OCI-LY3 (cell line): ENCODE data around the gene KIAA1328.

Experiments
- H2AFZ ChIP-seq: fragments of 200-600, 300-600 bp; shearing (Covaris generic); 2 replicates; pipeline ENCODE4 v1.6.0; 2014; ENCODE audit warnings: antibody characterized with exemption, low read depth, low read length
- H3K27ac ChIP-seq: fragments of 200-600, 300-600 bp; sonication (generic); 2 replicates; pipeline ENCODE4 v1.5.1; 2014; ENCODE audit warnings: mild to moderate bottlenecking, low read length, moderate library complexity, mixed read lengths
- H3K27me3 ChIP-seq: fragments of 200-600, 300-600 bp; sonication (generic); 2 replicates; pipeline ENCODE4 v1.6.1; 2014; ENCODE audit warnings: low read depth, low read length, mixed read lengths
- H3K36me3 ChIP-seq: fragments of 200-600, 300-600 bp; sonication (generic); replicated peaks from 2 replicates; pipeline ENCODE3; 2014; ENCODE audit warnings: low read depth, low read length, mixed read lengths
- H3K4me1 ChIP-seq: fragments of 300-600, 200-600 bp; sonication (generic); 2 replicates; pipeline ENCODE4 v1.6.1; 2014; ENCODE audit warnings: low read length, mixed read lengths
- H3K4me2 ChIP-seq: fragments of 200-600, 300-600 bp; sonication (generic); 2 replicates; pipeline ENCODE4 v1.6.1; 2014; ENCODE audit warnings: low read length, mixed read lengths
- H3K4me3 ChIP-seq: fragments of 300-600, 200-600 bp; sonication (generic); 2 replicates; pipeline ENCODE4 v1.5.1; 2014; ENCODE audit warnings: antibody characterized with exemption, mild to moderate bottlenecking, low read length, moderate library complexity
- H3K79me2 ChIP-seq: fragments of 300-600, 200-600 bp; shearing (Covaris generic); 2 replicates; pipeline ENCODE4 v1.6.1; 2014; ENCODE audit warnings: mild to moderate bottlenecking, low read length, mixed read lengths
- H3K9ac ChIP-seq: fragments of 300-600, 200-600 bp; shearing (Covaris generic); 2 replicates; pipeline ENCODE4 v1.6.0; 2014; ENCODE audit warnings: mild to moderate bottlenecking, low read length, moderate library complexity
- H3K9me3 ChIP-seq: fragments of 200-600, 300-600 bp; shearing (Covaris generic); 2 replicates; pipeline ENCODE4 v1.6.1; 2014; ENCODE audit warnings: low read length, mixed read lengths; ENCODE audit not compliant: insufficient read depth
- H4K20me1 ChIP-seq: fragments of 200-600, 300-600 bp; sonication (generic); 2 replicates; pipeline ENCODE4 v1.6.1; 2016; ENCODE audit warnings: low read length, mixed read lengths; ENCODE audit not compliant: insufficient read depth
- CTCF ChIP-seq: fragments of 200-600, 300-600 bp; sonication (generic); IDR thresholded peaks from 2 replicates; pipeline ENCODE4 v1.5.1; 2014; ENCODE audit warnings: antibody characterized with exemption, low read length, low read depth
- EZH2phosphoT487 ChIP-seq: fragments of 200-600 bp; shearing (Covaris generic); IDR thresholded peaks from 2 replicates; pipeline ENCODE4 v1.6.1; 2018; ENCODE audit warnings: antibody characterized with exemption, mixed run types, low read depth

KIAA1328 gene

GRCh38 chr18:37249895-37250618 is 421.1 kb downstream of the KIAA1328 start:
- Histone ChIP-seq H3K9me3 (no peaks in the 10 kb centered on the region), H3K27ac (no peak overlapping the region), H3K36me3 (no peaks in the 10 kb centered on the region), H3K79me2 (no peaks in the 10 kb centered on the region), H3K4me2 (no peak overlapping the region), H2AFZ (no peak overlapping the region), H3K9ac (no peak overlapping the region), H3K27me3 (no peaks in the 10 kb centered on the region), H4K20me1 (no peaks in the 10 kb centered on the region), H3K4me3 (no peak overlapping the region), H3K4me1 (no peaks in the 10 kb centered on the region)
- TF ChIP-seq CTCF (no peak), EZH2phosphoT487 (no peak)

- no peaks in the 10 kb centered on the region for H3K79me2 ChIP-seq
- H3K27ac ChIP-seq: no peak overlapping the region
- TF ChIP-seq EZH2phosphoT487: no peak
- no peak for TF ChIP-seq CTCF
- H3K9me3 ChIP-seq: no peaks in the 10 kb centered on the region
- no peak overlapping the region for H2AFZ ChIP-seq
- H3K36me3 ChIP-seq: no peaks in the 10 kb centered on the region
- H3K27me3 ChIP-seq: no peaks in the 10 kb centered on the region
- H3K4me3 ChIP-seq: no peak overlapping the region
- no peaks in the 10 kb centered on the region for H3K4me1 ChIP-seq
- H3K4me2 ChIP-seq: no peak overlapping the region
- H3K9ac ChIP-seq: no peak overlapping the region
- H4K20me1 ChIP-seq: no peaks in the 10 kb centered on the region
Observed at GRCh38 chr18:37251679-37252078, 422.8 kb downstream of the KIAA1328 start.

- no peak overlapping the region for H3K9ac ChIP-seq
- no peak overlapping the region for H3K4me2 ChIP-seq
- H3K36me3 ChIP-seq: no peaks in the 10 kb centered on the region
- H3K79me2 ChIP-seq: no peaks in the 10 kb centered on the region
- no peaks in the 10 kb centered on the region for H4K20me1 ChIP-seq
- no peak overlapping the region for H3K27ac ChIP-seq
- H3K4me3 ChIP-seq: no peak overlapping the region
- H3K27me3 ChIP-seq: 0 out of 2 replicates have a peak, but pooled peaks cover 3% of the 10 kb centered on the region
- TF ChIP-seq EZH2phosphoT487 (no peak), CTCF (no peak)
- H2AFZ ChIP-seq: no peak overlapping the region
- H3K4me1 ChIP-seq: no peaks in the 10 kb centered on the region
- H3K9me3 ChIP-seq: no peaks in the 10 kb centered on the region
Observed at GRCh38 chr18:37252342-37252741, 423.4 kb downstream of the KIAA1328 start.

- Histone ChIP-seq H3K27me3 (0 out of 2 replicates have a peak, but pooled peaks cover 5% of the 10 kb centered on the region), H3K27ac (no peak overlapping the region), H3K9me3 (no peaks in the 10 kb centered on the region), H3K4me2 (no peak overlapping the region), H3K79me2 (no peaks in the 10 kb centered on the region), H3K9ac (no peak overlapping the region), H3K4me1 (no peaks in the 10 kb centered on the region), H2AFZ (no peak overlapping the region), H4K20me1 (no peaks in the 10 kb centered on the region), H3K36me3 (no peaks in the 10 kb centered on the region), H3K4me3 (no peak overlapping the region)
- TF ChIP-seq EZH2phosphoT487 (no peak), CTCF (no peak)
Observed at GRCh38 chr18:37252854-37253393, 424.0 kb downstream of the KIAA1328 start.
